ENCODE measurements around the gene TULP3. TPM values are rescaled to one million over a fixed set of nuclear protein-coding genes. Genes with fewer than 3 reads are reported as not detected.

TULP3 gene
- total and polyA plus RNA-seq, 2 of the 8 experiments (the other 6 are each of a cell fraction or from before 2014, with no cell fraction given), result 18.4 to 21.2 TPM

DNA sequence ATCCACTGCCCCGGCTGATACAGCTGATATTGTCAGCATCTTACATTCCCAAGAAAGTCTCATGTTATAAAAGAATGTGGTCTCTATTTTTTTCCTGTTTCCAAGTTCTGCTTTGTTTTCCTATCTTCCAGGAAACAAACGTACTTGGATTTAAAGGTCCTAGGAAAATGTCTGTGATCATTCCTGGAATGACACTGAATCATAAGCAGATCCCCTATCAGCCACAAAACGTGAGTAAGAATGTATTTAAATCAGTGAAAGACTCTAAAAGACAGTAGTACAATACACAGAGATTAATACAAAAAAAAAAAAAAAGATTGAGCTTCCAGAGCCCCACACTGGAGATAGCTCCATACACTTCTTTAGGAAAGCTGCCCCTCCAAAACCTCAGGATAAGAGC, 46.8 kb downstream of the TULP3 start (continued):
- TF ChIP-seq, protein P1, sequence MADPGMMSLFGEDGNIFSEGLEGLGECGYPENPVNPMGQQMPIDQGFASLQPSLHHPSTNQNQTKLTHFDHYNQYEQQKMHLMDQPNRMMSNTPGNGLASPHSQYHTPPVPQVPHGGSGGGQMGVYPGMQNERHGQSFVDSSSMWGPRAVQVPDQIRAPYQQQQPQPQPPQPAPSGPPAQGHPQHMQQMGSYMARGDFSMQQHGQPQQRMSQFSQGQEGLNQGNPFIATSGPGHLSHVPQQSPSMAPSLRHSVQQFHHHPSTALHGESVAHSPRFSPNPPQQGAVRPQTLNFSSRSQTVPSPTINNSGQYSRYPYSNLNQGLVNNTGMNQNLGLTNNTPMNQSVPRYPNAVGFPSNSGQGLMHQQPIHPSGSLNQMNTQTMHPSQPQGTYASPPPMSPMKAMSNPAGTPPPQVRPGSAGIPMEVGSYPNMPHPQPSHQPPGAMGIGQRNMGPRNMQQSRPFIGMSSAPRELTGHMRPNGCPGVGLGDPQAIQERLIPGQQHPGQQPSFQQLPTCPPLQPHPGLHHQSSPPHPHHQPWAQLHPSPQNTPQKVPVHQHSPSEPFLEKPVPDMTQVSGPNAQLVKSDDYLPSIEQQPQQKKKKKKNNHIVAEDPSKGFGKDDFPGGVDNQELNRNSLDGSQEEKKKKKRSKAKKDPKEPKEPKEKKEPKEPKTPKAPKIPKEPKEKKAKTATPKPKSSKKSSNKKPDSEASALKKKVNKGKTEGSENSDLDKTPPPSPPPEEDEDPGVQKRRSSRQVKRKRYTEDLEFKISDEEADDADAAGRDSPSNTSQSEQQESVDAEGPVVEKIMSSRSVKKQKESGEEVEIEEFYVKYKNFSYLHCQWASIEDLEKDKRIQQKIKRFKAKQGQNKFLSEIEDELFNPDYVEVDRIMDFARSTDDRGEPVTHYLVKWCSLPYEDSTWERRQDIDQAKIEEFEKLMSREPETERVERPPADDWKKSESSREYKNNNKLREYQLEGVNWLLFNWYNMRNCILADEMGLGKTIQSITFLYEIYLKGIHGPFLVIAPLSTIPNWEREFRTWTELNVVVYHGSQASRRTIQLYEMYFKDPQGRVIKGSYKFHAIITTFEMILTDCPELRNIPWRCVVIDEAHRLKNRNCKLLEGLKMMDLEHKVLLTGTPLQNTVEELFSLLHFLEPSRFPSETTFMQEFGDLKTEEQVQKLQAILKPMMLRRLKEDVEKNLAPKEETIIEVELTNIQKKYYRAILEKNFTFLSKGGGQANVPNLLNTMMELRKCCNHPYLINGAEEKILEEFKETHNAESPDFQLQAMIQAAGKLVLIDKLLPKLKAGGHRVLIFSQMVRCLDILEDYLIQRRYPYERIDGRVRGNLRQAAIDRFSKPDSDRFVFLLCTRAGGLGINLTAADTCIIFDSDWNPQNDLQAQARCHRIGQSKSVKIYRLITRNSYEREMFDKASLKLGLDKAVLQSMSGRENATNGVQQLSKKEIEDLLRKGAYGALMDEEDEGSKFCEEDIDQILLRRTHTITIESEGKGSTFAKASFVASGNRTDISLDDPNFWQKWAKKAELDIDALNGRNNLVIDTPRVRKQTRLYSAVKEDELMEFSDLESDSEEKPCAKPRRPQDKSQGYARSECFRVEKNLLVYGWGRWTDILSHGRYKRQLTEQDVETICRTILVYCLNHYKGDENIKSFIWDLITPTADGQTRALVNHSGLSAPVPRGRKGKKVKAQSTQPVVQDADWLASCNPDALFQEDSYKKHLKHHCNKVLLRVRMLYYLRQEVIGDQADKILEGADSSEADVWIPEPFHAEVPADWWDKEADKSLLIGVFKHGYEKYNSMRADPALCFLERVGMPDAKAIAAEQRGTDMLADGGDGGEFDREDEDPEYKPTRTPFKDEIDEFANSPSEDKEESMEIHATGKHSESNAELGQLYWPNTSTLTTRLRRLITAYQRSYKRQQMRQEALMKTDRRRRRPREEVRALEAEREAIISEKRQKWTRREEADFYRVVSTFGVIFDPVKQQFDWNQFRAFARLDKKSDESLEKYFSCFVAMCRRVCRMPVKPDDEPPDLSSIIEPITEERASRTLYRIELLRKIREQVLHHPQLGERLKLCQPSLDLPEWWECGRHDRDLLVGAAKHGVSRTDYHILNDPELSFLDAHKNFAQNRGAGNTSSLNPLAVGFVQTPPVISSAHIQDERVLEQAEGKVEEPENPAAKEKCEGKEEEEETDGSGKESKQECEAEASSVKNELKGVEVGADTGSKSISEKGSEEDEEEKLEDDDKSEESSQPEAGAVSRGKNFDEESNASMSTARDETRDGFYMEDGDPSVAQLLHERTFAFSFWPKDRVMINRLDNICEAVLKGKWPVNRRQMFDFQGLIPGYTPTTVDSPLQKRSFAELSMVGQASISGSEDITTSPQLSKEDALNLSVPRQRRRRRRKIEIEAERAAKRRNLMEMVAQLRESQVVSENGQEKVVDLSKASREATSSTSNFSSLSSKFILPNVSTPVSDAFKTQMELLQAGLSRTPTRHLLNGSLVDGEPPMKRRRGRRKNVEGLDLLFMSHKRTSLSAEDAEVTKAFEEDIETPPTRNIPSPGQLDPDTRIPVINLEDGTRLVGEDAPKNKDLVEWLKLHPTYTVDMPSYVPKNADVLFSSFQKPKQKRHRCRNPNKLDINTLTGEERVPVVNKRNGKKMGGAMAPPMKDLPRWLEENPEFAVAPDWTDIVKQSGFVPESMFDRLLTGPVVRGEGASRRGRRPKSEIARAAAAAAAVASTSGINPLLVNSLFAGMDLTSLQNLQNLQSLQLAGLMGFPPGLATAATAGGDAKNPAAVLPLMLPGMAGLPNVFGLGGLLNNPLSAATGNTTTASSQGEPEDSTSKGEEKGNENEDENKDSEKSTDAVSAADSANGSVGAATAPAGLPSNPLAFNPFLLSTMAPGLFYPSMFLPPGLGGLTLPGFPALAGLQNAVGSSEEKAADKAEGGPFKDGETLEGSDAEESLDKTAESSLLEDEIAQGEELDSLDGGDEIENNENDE (IDR thresholded peaks at IDR 0.05; ENCODE audit: insufficient replicate concordance, low read length), result no peak
- TF ChIP-seq SP1 (IDR thresholded peaks at IDR 0.05; ENCODE audit: low read depth, low read length) (no peak), BRCA1 (IDR thresholded peaks at IDR 0.05; ENCODE audit: low read depth, low read length) (no peak), HDAC6 (IDR thresholded peaks at IDR 0.05; ENCODE audit: low read depth, low read length) (no peak), RXRA (IDR thresholded peaks at IDR 0.05; ENCODE audit: insufficient read depth, low read depth, low read length) (no peak), BCL11A (IDR thresholded peaks at IDR 0.05; ENCODE audit: low read depth in 2 of 2, low read length in 2 of 2) (no peak), SRF (IDR thresholded peaks at IDR 0.05; ENCODE audit: low read depth, low read length) (no peak), CBX5 (IDR thresholded peaks at IDR 0.05; ENCODE audit: low read depth, low read length) (no peak), CEBPB (IDR thresholded peaks at IDR 0.05; ENCODE audit: low read depth, low read length) (no peak), KDM1A (IDR thresholded peaks at IDR 0.05; ENCODE audit: borderline replicate concordance, low read length) (no peak), SUZ12 (IDR thresholded peaks at IDR 0.05; ENCODE audit: low read length) (no peak)
- TF ChIP-seq, protein P2, sequence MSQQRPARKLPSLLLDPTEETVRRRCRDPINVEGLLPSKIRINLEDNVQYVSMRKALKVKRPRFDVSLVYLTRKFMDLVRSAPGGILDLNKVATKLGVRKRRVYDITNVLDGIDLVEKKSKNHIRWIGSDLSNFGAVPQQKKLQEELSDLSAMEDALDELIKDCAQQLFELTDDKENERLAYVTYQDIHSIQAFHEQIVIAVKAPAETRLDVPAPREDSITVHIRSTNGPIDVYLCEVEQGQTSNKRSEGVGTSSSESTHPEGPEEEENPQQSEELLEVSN (IDR thresholded peaks at IDR 0.05), result no peak
